HG03095 (cell line): ENCODE data around the gene CDH6.

Experiments
- ATAC-seq: cut with Tn5 transposase; IDR thresholded peaks from one replicate; pipeline ENCODE4 v1.9.1; 2021; ENCODE audit warnings: moderate library complexity; ENCODE audit not compliant: unreplicated experiment

The CDH6 gene

GRCh38 chr5:31196309-31196708 is 2.8 kb downstream of the CDH6 start:
- ATAC-seq: no peak

GRCh38 chr5:31197183-31197582 is 3.7 kb downstream of the CDH6 start:
- no peak for ATAC-seq

- ATAC-seq: no peak
Observed at GRCh38 chr5:31204958-31205357, 11.5 kb downstream of the CDH6 start.

GRCh38 chr5:31208043-31208442 is 14.6 kb downstream of the CDH6 start:
- ATAC-seq: no peak

- ATAC-seq: no peak
Observed at GRCh38 chr5:31209334-31209733, 15.8 kb downstream of the CDH6 start.

- no peak for ATAC-seq
Observed at GRCh38 chr5:31211098-31211497, 17.6 kb downstream of the CDH6 start.

- ATAC-seq: no peak
Observed at GRCh38 chr5:31213257-31213656, 19.8 kb downstream of the CDH6 start.

GRCh38 chr5:31213705-31214121 is 20.2 kb downstream of the CDH6 start:
- no peak for ATAC-seq

- no peak for ATAC-seq
Observed at GRCh38 chr5:31214229-31214628, 20.7 kb downstream of the CDH6 start.

- ATAC-seq: no peak
Observed at GRCh38 chr5:31215236-31215635, 21.8 kb downstream of the CDH6 start.

GRCh38 chr5:31217446-31217845 is 24.0 kb downstream of the CDH6 start:
- no peak for ATAC-seq

- ATAC-seq: no peak
Observed at GRCh38 chr5:31218978-31219377, 25.5 kb downstream of the CDH6 start.

GRCh38 chr5:31221001-31221400 is 27.5 kb downstream of the CDH6 start:
- no peak for ATAC-seq

- ATAC-seq: no peak
Observed at GRCh38 chr5:31225118-31225517, 31.6 kb downstream of the CDH6 start.

- no peak for ATAC-seq
Observed at GRCh38 chr5:31225613-31226012, 32.1 kb downstream of the CDH6 start.

GRCh38 chr5:31226651-31227050 is 33.2 kb downstream of the CDH6 start:
- ATAC-seq: no peak

- ATAC-seq: no peak
Observed at GRCh38 chr5:31229266-31229665, 35.8 kb downstream of the CDH6 start.

GRCh38 chr5:31231177-31231838 is 37.8 kb downstream of the CDH6 start:
- no peak for ATAC-seq

GRCh38 chr5:31232273-31232888 is 38.9 kb downstream of the CDH6 start:
- peak; percentile 72 for ATAC-seq

GRCh38 chr5:31235381-31235780 is 41.9 kb downstream of the CDH6 start:
- ATAC-seq: no peak

- ATAC-seq: no peak
Observed at GRCh38 chr5:31236339-31236738, 42.9 kb downstream of the CDH6 start.

GRCh38 chr5:31237174-31237573 is 43.7 kb downstream of the CDH6 start:
- ATAC-seq: no peak

GRCh38 chr5:31238497-31238896 is 45.0 kb downstream of the CDH6 start:
- no peak for ATAC-seq
